IgD-negative memory B cell (primary cell): ENCODE data around the gene UBL4A. TPM values are rescaled to one million over a fixed set of nuclear protein-coding genes. Genes with fewer than 3 reads are reported as not detected.

Experiments
- H3K27ac Mint-ChIP-seq, 3 donors: one replicate each; pipeline ENCODE4 v1.8.0; 2020 to 2022; ENCODE audit warnings: mild to moderate bottlenecking in 3 of 3, mixed read lengths in 3 of 3, moderate library complexity in 1 of 3
- H3K27me3 Mint-ChIP-seq: one replicate; pipeline ENCODE4 v1.8.0; 2021; ENCODE audit warnings: mixed read lengths
- H3K36me3 Mint-ChIP-seq: one replicate; pipeline ENCODE4 v1.8.0; 2020; ENCODE audit warnings: mild to moderate bottlenecking, mixed read lengths
- H3K4me1 Mint-ChIP-seq, 3 donors: one replicate each; pipeline ENCODE4 v1.8.0; 2020 to 2022; ENCODE audit warnings: mixed read lengths in 3 of 3, mild to moderate bottlenecking in 1 of 3
- H3K4me3 Mint-ChIP-seq, 4 donors: one replicate each; pipeline ENCODE4 v1.8.0; 2020 to 2022; ENCODE audit warnings: mild to moderate bottlenecking in 4 of 4, mixed read lengths in 4 of 4, moderate library complexity in 3 of 4
- H3K9me3 Mint-ChIP-seq, 3 donors: one replicate each; pipeline ENCODE4 v1.8.0; 2020 to 2021; ENCODE audit warnings: mixed read lengths in 3 of 3, mild to moderate bottlenecking in 1 of 3
- polyA plus RNA-seq: library from polyadenylated mRNA; unstranded; fragments of 300-500 nt; fragmentation: Illumina TruSeq; gene quantifications from one replicate; pipeline ENCODE4 v1.2.3, GENCODE V29; 2021

UBL4A gene
- polyA plus RNA-seq, 1 donor from 2014 or later: 41.4 TPM

- peak overlapping the region in 2 of 4 donors; percentile 36 to 62 for H3K4me3 Mint-ChIP-seq
- no peaks in the 10 kb centered on the region for H3K9me3 Mint-ChIP-seq
- H3K27me3 Mint-ChIP-seq: no peaks in the 10 kb centered on the region
- H3K4me1 Mint-ChIP-seq: peaks cover 7 to 14% (median 9%) of the 10 kb centered on the region in 3 donors
- peak overlapping the region in 2 of 3 donors; percentile 27 to 53 for H3K27ac Mint-ChIP-seq
- no peaks in the 10 kb centered on the region for H3K36me3 Mint-ChIP-seq
Measured at GRCh38 chrX:154481195-154481594, 5.2 kb downstream of the UBL4A start.

DNA sequence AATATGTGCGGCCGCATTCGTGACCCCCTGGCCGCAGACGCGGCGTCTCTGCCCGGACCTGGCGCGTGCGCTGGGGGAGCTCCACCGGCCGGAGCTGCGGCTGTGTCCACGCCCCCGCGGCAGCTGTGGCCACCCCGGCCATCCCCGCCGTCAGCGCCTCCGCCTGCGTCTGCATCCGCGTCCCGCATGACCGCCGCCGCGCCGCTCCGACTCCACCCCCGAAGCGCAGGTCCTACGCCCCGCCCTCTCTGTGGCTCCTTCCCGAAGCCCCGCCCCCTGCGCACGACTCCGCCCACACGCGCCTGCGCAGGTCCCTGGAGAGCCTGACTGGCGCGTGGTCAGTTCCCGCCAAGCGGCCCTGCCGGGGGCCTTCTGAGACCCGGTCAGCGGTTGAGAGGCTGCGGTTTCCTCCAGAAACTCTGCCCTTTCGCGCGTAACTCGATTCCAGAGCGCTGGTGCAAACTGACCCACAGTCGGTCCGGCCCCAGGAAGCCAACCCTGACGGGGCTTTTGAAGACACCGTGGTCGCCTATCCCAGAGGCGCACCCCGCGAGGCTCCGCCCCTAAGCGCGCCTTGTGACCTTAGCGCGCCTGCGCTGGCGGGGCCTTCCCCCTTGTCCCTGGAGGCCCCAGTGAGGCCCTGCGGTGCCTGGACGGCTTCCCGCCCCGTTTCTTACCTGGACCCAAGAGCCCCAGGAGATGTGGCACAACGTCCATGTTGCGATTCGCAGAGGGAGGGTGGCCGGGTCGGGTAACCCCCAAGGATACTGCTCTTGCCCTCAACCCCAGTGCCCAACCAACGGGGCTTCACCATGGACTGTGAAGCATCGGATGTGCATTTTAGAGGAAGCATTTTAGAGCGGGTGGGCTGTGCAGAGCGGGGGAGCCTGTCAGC, 7.4 kb downstream of the UBL4A start, which contains the start of gene LAGE3:
LAGE3 (minus strand) TSS at position 554 of the 895 bp plus-strand sequence; CDS start at position 188, 366 bp downstream.
- H3K4me1 Mint-ChIP-seq: peaks cover 7 to 14% (median 9%) of the 10 kb centered on the region in 3 donors
- no peaks in the 10 kb centered on the region for H3K9me3 Mint-ChIP-seq
- H3K27me3 Mint-ChIP-seq: no peaks in the 10 kb centered on the region
- peak within 1 kb of the TSS; percentile 91 to 99 (median 96) for H3K27ac Mint-ChIP-seq
- no peaks in the 10 kb centered on the region for H3K36me3 Mint-ChIP-seq
- peak within 1 kb of the TSS; percentile 80 to 97 (median 91) for H3K4me3 Mint-ChIP-seq

DNA sequence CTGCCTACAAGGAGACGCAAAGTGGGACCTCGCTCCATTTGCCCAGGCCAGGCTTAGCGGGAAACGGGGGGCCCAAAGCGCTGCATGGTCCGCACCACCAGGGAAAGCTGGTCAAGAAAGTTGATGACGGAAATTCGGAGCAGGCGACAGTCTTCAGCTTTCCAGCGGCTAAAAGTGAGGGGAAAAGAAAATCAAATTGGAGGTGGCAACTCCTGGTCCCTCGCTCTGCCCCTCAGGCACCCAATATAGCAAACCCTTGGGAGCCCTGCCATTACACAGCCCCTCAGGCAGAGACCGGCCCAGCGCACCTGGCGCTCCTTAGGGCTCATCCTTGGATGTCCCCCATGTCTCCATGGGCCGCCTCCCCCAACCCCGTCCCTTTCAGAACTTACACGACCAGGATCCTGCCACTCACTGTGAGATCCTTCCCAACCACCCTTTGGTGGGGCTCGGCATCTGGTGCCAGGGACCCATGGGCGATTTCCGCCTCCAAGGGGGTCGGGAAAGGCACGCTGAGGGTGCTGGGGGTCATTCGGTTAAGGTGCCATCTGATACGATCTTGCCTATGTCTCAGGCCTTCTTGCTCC, 8.4 kb downstream of the UBL4A start:
- Mint-ChIP-seq H3K4me3 (peak overlapping the region; percentile 80 to 97 (median 89)), H3K9me3 (no peaks in the 10 kb centered on the region), H3K27me3 (no peaks in the 10 kb centered on the region), H3K27ac (peak overlapping the region in 2 of 3 donors; percentile 91 to 99), H3K36me3 (peaks cover 2% of the 10 kb centered on the region), H3K4me1 (peaks cover 7 to 14% (median 9%) of the 10 kb centered on the region in 3 donors)

- peak overlapping the region in 2 of 4 donors; percentile 38 to 51 for H3K4me3 Mint-ChIP-seq
- H3K36me3 Mint-ChIP-seq: peaks cover 2% of the 10 kb centered on the region
- peaks cover 7 to 9% (median 7%) of the 10 kb centered on the region in 3 donors for H3K4me1 Mint-ChIP-seq
- peak overlapping the region in 1 of 3 donors; percentile 53 for H3K27ac Mint-ChIP-seq
- H3K9me3 Mint-ChIP-seq: no peaks in the 10 kb centered on the region
- no peaks in the 10 kb centered on the region for H3K27me3 Mint-ChIP-seq
Measured at GRCh38 chrX:154476821-154477220, 9.6 kb downstream of the UBL4A start.

- peaks cover 2% of the 10 kb centered on the region for H3K36me3 Mint-ChIP-seq
- H3K27me3 Mint-ChIP-seq: no peaks in the 10 kb centered on the region
- no peaks in the 10 kb centered on the region for H3K4me1 Mint-ChIP-seq
- H3K27ac Mint-ChIP-seq: peak overlapping the region in 1 of 3 donors; percentile 39
- no peaks in the 10 kb centered on the region for H3K9me3 Mint-ChIP-seq
- no peak overlapping the region for H3K4me3 Mint-ChIP-seq
Measured at GRCh38 chrX:154473683-154474082, 12.7 kb downstream of the UBL4A start.

GRCh38 chrX:154472685-154473632, 13.5 kb downstream of the UBL4A start:
- H3K27ac Mint-ChIP-seq: no peak overlapping the region
- no peak overlapping the region for H3K4me3 Mint-ChIP-seq
- H3K36me3 Mint-ChIP-seq: peaks cover 2% of the 10 kb centered on the region
- no peaks in the 10 kb centered on the region for H3K9me3 Mint-ChIP-seq
- no peaks in the 10 kb centered on the region for H3K27me3 Mint-ChIP-seq
- no peaks in the 10 kb centered on the region for H3K4me1 Mint-ChIP-seq

- H3K9me3 Mint-ChIP-seq: no peaks in the 10 kb centered on the region
- H3K4me3 Mint-ChIP-seq: no peak overlapping the region
- H3K36me3 Mint-ChIP-seq: peaks cover 2% of the 10 kb centered on the region
- H3K27ac Mint-ChIP-seq: no peak overlapping the region
- no peaks in the 10 kb centered on the region for H3K27me3 Mint-ChIP-seq
- no peaks in the 10 kb centered on the region for H3K4me1 Mint-ChIP-seq
Measured at GRCh38 chrX:154471839-154472684, 14.4 kb downstream of the UBL4A start.

DNA sequence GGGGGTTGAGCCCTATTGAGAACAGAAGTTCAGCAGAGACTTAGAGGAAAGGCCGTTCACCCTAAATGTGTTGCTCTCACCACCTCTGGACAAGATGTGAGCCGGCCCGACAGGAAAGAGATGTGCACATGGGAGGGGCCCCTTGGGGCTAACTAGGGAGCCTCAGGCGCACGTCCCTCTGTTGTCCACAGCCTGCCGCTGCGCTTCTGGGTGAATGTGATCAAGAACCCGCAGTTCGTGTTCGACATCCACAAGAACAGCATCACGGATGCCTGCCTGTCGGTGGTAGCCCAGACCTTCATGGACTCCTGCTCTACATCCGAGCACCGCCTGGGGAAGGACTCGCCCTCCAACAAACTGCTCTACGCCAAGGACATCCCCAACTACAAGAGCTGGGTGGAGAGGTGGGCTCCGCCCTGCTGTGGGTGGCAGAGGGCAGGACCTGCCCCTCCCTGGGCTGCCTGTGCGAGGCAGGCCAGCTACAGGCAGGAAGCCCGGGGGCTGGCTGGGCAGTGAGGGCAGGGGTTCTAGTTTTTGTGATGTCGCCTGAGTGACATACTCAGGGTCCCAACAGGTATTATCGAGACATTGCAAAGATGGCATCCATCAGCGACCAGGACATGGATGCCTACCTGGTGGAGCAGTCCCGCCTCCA, 15.4 kb downstream of the UBL4A start:
- Mint-ChIP-seq H3K27me3 (no peaks in the 10 kb centered on the region), H3K4me1 (no peaks in the 10 kb centered on the region), H3K36me3 (peaks cover 2% of the 10 kb centered on the region), H3K27ac (no peak overlapping the region), H3K4me3 (no peak overlapping the region), H3K9me3 (no peaks in the 10 kb centered on the region)

DNA sequence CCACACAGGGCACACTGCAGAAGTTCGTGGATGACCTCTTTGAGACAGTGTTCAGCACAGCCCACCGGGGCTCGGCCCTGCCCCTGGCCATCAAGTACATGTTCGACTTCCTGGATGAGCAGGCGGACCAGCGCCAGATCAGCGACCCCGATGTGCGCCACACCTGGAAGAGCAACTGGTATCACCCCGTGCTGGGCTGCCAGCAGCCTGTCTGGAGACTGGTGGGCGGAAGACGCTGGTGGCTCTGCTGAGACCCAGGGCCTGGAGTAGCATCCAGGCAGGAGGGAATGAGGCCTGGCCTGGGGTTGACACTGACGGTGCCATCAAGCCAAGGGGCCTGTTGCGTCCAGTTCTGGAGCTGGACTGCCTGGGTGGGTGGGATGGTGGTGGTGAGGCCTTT, 16.0 kb downstream of the UBL4A start:
- H3K27me3 Mint-ChIP-seq: no peaks in the 10 kb centered on the region
- no peak overlapping the region for H3K4me3 Mint-ChIP-seq
- H3K9me3 Mint-ChIP-seq: no peaks in the 10 kb centered on the region
- no peaks in the 10 kb centered on the region for H3K4me1 Mint-ChIP-seq
- H3K36me3 Mint-ChIP-seq: peaks cover 2% of the 10 kb centered on the region
- H3K27ac Mint-ChIP-seq: no peak overlapping the region

- Mint-ChIP-seq H3K36me3 (peaks cover 2% of the 10 kb centered on the region), H3K27ac (no peak overlapping the region), H3K4me1 (no peaks in the 10 kb centered on the region), H3K9me3 (no peaks in the 10 kb centered on the region), H3K4me3 (no peak overlapping the region), H3K27me3 (no peaks in the 10 kb centered on the region)
Measured at GRCh38 chrX:154469880-154470279, 16.5 kb downstream of the UBL4A start.

GRCh38 chrX:154469114-154469513, 17.3 kb downstream of the UBL4A start:
- peaks cover 2% of the 10 kb centered on the region for H3K36me3 Mint-ChIP-seq

DNA sequence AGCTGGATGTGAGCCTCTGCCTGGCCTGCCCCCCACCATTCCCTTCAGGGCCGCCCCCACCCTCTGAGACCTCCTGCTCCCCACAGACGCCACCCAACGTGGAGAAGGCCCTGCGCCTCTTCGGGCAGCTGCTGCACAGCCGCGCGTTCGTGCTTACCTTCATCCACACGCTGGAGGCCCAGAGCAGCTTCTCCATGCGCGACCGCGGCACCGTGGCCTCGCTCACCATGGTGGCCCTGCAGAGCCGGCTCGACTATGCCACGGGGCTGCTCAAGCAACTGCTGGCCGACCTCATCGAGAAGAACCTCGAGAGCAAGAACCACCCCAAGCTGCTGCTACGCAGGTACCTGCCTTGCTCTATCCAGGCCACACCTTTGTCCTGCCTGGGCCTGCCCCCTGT, 18.2 kb downstream of the UBL4A start:
- no peak overlapping the region for H3K4me3 Mint-ChIP-seq
- no peaks in the 10 kb centered on the region for H3K4me1 Mint-ChIP-seq

More at GRCh38 chrX:154469114-154469513, 17.3 kb downstream of the UBL4A start:
- Mint-ChIP-seq H3K4me3 (no peak overlapping the region), H3K4me1 (no peaks in the 10 kb centered on the region), H3K27ac (no peak overlapping the region), H3K9me3 (no peaks in the 10 kb centered on the region), H3K27me3 (no peaks in the 10 kb centered on the region)

GRCh38 chrX:154467556-154467955, 18.9 kb downstream of the UBL4A start:
- Mint-ChIP-seq H3K27me3 (no peaks in the 10 kb centered on the region), H3K27ac (no peak overlapping the region), H3K36me3 (no peaks in the 10 kb centered on the region), H3K9me3 (no peaks in the 10 kb centered on the region), H3K4me3 (no peak overlapping the region), H3K4me1 (peaks cover 0 to 2% (median 0%) of the 10 kb centered on the region in 3 donors)

More for the DNA sequence above, 18.2 kb downstream of the UBL4A start:
- Mint-ChIP-seq H3K9me3 (no peaks in the 10 kb centered on the region), H3K27ac (no peak overlapping the region), H3K27me3 (no peaks in the 10 kb centered on the region), H3K36me3 (no peaks in the 10 kb centered on the region)
